OCI-LY1 (cell line): ENCODE results near the gene ARID5B.

Experiments used
- CTCF ChIP-seq: fragments of 200-600 bp; sonication (generic), shearing (Covaris generic); IDR thresholded peaks from 2 replicates; pipeline ENCODE4 v1.5.1; 2017; ENCODE audit warnings: mild to moderate bottlenecking, antibody characterized with exemption, low read length, moderate library complexity, mixed read lengths
- EZH2 ChIP-seq: fragments of 200-600 bp; sonication (generic), shearing (Covaris generic); IDR thresholded peaks from 2 replicates; pipeline ENCODE4 v1.8.0; 2017; ENCODE audit warnings: borderline replicate concordance, mixed run types, mild to moderate bottlenecking, antibody characterized with exemption, low read length, moderate library complexity, mixed read lengths

- no peak for TF ChIP-seq CTCF
- TF ChIP-seq EZH2: no peak
These were observed 136.6 kb downstream of the ARID5B start for GRCh38 chr10:62037890-62038608.
